ENCODE data around the gene TIGAR. TPM values are rescaled to one million over a fixed set of nuclear protein-coding genes. Genes with fewer than 3 reads are reported as not detected.

Gene TIGAR
- total RNA-seq, 4 donors from 2014 or later, result 2.3 to 5.1 (median 4.7) TPM

DNA sequence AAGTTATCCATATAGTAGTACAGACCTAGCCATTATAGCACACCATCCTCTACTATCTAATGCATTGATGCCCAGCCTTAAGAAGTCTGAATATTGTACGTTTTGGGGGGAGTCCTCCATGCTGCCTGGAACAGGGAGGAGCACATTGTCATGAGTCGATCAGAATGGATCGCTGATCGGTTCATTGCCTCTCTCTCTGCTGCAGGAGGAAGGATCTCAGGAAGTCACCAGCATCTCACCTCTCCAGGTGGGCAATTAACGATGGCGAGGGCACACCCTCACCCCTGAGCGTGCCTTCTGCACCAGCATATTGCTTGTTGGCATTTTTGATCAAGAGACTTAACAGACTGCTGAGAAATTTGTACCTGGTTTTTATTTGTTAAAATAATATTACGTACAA lies 35.9 kb upstream of the TIGAR start:
- intact Hi-C loops (cut with DNase I; ENCODE audit: low total_unique reads), result no loop called here
- H3K4me3 ChIP-seq (ENCODE audit: low read depth, poor library complexity, severe bottlenecking), result no peak overlapping the region
- DNase-seq (ENCODE audit: low spot score in 2 of 2), result no peak
- TF ChIP-seq, protein P1, sequence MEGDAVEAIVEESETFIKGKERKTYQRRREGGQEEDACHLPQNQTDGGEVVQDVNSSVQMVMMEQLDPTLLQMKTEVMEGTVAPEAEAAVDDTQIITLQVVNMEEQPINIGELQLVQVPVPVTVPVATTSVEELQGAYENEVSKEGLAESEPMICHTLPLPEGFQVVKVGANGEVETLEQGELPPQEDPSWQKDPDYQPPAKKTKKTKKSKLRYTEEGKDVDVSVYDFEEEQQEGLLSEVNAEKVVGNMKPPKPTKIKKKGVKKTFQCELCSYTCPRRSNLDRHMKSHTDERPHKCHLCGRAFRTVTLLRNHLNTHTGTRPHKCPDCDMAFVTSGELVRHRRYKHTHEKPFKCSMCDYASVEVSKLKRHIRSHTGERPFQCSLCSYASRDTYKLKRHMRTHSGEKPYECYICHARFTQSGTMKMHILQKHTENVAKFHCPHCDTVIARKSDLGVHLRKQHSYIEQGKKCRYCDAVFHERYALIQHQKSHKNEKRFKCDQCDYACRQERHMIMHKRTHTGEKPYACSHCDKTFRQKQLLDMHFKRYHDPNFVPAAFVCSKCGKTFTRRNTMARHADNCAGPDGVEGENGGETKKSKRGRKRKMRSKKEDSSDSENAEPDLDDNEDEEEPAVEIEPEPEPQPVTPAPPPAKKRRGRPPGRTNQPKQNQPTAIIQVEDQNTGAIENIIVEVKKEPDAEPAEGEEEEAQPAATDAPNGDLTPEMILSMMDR (IDR thresholded peaks at IDR 0.05), result no peak
- no peak for TF ChIP-seq POLR2A (IDR thresholded peaks at IDR 0.05)
- 83 to 84% methylated on average over 8 of the region's 8 CpGs for WGBS, 2 donors

DNA sequence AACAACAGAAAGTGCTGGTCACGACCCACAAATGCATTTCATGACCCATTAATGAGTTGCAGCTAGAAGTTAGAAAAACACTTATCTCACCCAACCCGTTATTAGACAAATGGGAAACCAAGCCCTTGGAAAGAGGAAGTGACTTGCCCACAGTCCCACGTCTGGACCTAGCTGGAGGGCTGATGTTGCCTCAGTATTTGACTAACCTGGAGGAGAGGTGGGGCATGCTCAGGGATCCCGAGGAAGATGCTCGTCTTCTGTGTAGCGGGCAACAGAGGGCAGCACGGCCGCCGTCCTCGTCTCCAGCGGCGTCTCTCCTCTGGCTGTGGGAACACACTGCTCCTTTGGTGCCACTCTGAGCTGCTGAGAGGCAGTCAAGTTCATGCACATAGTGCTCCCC lies 34.8 kb upstream of the TIGAR start:
- DNase-seq (ENCODE audit: low spot score in 2 of 2), result no peak
- WGBS, 2 donors, result 75 to 84% methylated on average over 12 of the region's 12 CpGs
- intact Hi-C loops (cut with DNase I; ENCODE audit: low total_unique reads), result no loop called here
- TF ChIP-seq, protein P1 (IDR thresholded peaks at IDR 0.05), result no peak
- no peak for TF ChIP-seq POLR2A (IDR thresholded peaks at IDR 0.05)
- H3K4me3 ChIP-seq (ENCODE audit: low read depth, poor library complexity, severe bottlenecking), result no peak overlapping the region

DNA sequence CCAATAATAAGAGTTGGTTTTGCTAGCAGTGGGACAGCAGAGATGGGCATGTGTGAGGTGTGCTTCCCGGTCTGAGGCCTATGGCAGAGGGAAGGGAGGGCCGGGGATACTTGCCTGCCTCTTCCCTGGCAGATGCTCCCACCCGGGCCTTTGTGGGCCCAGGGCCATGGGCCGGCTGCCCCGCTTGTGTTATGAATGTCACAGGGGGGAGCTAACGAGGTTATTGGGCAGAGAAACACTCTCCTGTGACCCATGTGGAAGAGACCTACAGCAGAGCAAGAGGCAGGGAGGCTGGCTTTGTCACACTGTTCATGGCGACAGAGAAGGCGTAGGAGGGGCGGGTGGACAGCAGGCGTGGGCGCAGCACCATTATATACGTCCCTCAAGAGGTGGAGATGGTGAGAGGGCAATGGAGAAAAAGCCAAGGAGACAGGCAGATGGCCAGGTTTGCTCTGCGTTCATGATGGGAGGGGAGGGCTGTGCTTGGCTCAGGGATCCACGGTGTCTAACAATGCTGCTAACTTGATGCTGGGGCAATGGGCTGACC lies 34.2 kb upstream of the TIGAR start:
- intact Hi-C loops (cut with DNase I; ENCODE audit: low total_unique reads), result no loop called here
- 65 to 73% methylated on average over 13 to 14 of the region's 14 CpGs for WGBS, 2 donors
- DNase-seq (ENCODE audit: low spot score in 2 of 2), result peak in 1 of 2 donors; percentile 40
- H3K4me3 ChIP-seq (ENCODE audit: low read depth, poor library complexity, severe bottlenecking), result no peak overlapping the region
- TF ChIP-seq, protein P1 (IDR thresholded peaks at IDR 0.05), result no peak
- no peak for TF ChIP-seq POLR2A (IDR thresholded peaks at IDR 0.05)

DNA sequence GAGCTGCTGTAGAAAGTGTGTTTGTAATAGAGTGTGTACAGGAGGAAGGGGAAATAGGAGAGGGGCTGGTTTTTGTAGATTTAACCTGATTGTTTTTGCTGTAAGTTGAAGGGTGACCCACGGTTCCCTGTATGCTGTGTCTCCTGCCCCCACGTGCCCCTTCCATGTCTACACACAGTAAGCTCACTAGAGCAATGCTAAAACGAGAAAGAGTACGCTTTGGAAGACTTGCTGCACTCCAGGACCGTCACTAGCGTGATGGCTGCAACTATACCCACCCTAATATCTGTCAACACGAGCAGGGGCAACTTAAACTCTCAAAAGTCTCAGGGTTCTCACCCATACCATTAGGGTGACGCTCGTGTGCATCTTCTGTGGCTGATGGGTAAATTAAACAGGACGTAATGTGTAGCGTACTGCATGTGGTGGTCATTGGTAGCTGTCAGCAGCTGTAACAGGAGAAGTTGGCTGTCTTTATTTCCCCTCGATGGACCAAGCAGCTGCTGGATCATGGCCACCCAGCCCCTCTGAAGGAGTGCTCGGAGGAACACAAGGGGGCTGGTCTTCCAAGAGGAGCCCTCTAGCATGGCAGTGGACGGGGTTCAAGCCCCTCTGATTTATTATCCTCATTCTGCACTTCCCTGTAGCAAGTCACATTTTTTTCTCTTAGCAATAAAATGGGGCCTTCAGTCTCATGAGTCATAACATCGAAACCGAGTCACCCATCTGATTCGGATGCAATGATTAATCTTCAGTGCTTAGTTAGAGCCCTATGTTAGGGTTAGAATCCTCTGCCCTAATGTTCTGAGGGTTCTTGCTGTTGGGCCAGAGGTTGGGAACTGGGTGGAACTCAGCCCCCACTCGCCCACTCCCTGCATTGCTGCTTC lies 33.4 kb upstream of the TIGAR start:
- intact Hi-C loops (cut with DNase I; ENCODE audit: low total_unique reads), result no loop called here
- DNase-seq (ENCODE audit: low spot score in 2 of 2), result no peak
- H3K4me3 ChIP-seq (ENCODE audit: low read depth, poor library complexity, severe bottlenecking), result no peak overlapping the region
- whole genome bisulfite sequencing, 2 donors, result 68 to 69% methylated on average over 18 of the region's 18 CpGs
- TF ChIP-seq, protein P1 (IDR thresholded peaks at IDR 0.05), result no peak
- TF ChIP-seq POLR2A (IDR thresholded peaks at IDR 0.05), result no peak

DNA sequence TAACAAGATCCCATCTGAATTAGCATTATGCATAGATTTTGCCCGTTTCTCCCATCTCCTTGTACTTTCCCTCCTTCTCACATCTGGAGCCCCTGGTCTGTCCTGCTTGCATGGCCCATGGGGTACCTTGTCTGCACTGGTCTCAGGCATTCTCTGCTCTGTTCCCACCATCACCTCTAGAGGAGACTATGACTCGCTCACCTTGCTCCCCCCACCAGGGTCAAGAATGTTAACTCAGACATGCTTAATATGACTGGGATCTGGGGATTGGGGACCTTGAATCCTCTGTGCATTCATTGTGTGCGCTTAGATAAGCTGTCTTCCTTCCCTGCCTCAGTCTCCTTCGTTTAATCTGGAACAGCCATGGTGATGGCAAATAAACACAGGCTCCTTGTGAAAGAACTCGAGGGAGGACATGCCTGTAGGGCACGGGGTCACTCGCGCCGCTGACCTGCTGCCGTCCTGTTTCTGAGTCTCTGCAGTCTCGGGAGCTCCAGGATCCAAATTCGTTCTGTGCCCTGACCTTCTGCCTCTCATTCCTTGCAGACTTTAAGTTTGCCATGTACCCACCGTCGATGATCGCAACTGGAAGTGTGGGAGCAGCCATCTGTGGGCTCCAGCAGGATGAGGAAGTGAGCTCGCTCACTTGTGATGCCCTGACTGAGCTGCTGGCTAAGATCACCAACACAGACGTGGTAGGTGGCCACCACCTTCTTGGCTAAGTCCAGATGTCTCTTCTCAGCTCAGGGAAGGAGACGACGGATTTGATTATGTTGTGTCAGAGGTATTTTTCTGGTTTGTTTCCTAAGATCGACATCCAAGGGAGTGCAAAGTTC lies 32.5 kb upstream of the TIGAR start:
- no peak overlapping the region for H3K4me3 ChIP-seq (ENCODE audit: low read depth, poor library complexity, severe bottlenecking)
- intact Hi-C loops (cut with DNase I; ENCODE audit: low total_unique reads), result no loop called here
- DNase-seq (ENCODE audit: low spot score in 2 of 2), result no peak
- no peak for TF ChIP-seq POLR2A (IDR thresholded peaks at IDR 0.05)
- TF ChIP-seq, protein P1 (IDR thresholded peaks at IDR 0.05), result no peak
- WGBS, 2 donors, result 80 to 84% methylated on average over 20 of the region's 20 CpGs

Measured in lower leg skin (tissue), 4 donors.